ENCODE data around the gene RASA3. TPM values are rescaled to one million over a fixed set of nuclear protein-coding genes. Genes with fewer than 3 reads are reported as not detected.

The RASA3 gene
- polyA plus RNA-seq, 1 donor from 2014 or later, result 8.5 TPM

- H3K9me3 ChIP-seq (ENCODE audit: low read length), result no peaks in the 10 kb centered on the region
- H3K4me3 ChIP-seq (ENCODE audit: low read length), result no peak overlapping the region
- no peak overlapping the region for H3K9ac ChIP-seq (ENCODE audit: low read length)
- no peaks in the 10 kb centered on the region for H3K27me3 ChIP-seq (ENCODE audit: insufficient read depth, low read depth, low read length)
- H3K36me3 ChIP-seq (ENCODE audit: insufficient read depth, low read length), result no peaks in the 10 kb centered on the region
- H3K79me2 ChIP-seq (replicated peaks; ENCODE audit: insufficient read depth, low read length), result no peaks in the 10 kb centered on the region
- H3K4me2 ChIP-seq (ENCODE audit: low read length), result no peak overlapping the region
- H4K20me1 ChIP-seq (ENCODE audit: insufficient read depth), result no peaks in the 10 kb centered on the region
- TF ChIP-seq EZH2 (IDR thresholded peaks at IDR 0.05; ENCODE audit: borderline replicate concordance, insufficient read depth, low read length, poor library complexity, severe bottlenecking) (no peak), CTCF (IDR thresholded peaks at IDR 0.05; ENCODE audit: poor library complexity, severe bottlenecking) (no peak), RAD21 (conservative IDR thresholded peaks at IDR 0.05) (no peak), REST (IDR thresholded peaks at IDR 0.05; ENCODE audit: borderline replicate concordance) (no peak), MXI1 (conservative IDR thresholded peaks at IDR 0.05; ENCODE audit: poor library complexity, severe bottlenecking) (no peak), POLR2AphosphoS5 (IDR thresholded peaks at IDR 0.05) (no peak), TAF1 (IDR thresholded peaks at IDR 0.05; ENCODE audit: low read depth) (no peak), SMC3 (conservative IDR thresholded peaks at IDR 0.05; ENCODE audit: poor library complexity) (no peak), EP300 (conservative IDR thresholded peaks at IDR 0.05; ENCODE audit: poor library complexity, severe bottlenecking) (no peak)
- H3F3A ChIP-seq (ENCODE audit: insufficient read depth, low read length, poor library complexity, severe bottlenecking), result no peaks in the 10 kb centered on the region
- no peak overlapping the region for H3K27ac ChIP-seq (ENCODE audit: low read length)
- H2AFZ ChIP-seq (ENCODE audit: low read depth, low read length), result no peak overlapping the region
- no peaks in the 10 kb centered on the region for H3K9me2 ChIP-seq (ENCODE audit: insufficient read depth, low read length)
Observed at GRCh38 chr13:114046431-114046975, 85.9 kb downstream of the RASA3 start.

- Histone ChIP-seq H4K20me1 (ENCODE audit: insufficient read depth) (no peaks in the 10 kb centered on the region), H3K27ac (ENCODE audit: low read length) (no peak overlapping the region), H3K4me3 (ENCODE audit: low read length) (no peak overlapping the region), H3K9me2 (ENCODE audit: insufficient read depth, low read length) (no peaks in the 10 kb centered on the region), H3K9me3 (ENCODE audit: low read length) (no peaks in the 10 kb centered on the region), H3K79me2 (replicated peaks; ENCODE audit: insufficient read depth, low read length) (no peaks in the 10 kb centered on the region), H3F3A (ENCODE audit: insufficient read depth, low read length, poor library complexity, severe bottlenecking) (no peaks in the 10 kb centered on the region), H3K9ac (ENCODE audit: low read length) (no peak overlapping the region), H3K4me2 (ENCODE audit: low read length) (no peak overlapping the region), H3K27me3 (ENCODE audit: insufficient read depth, low read depth, low read length) (no peaks in the 10 kb centered on the region), H2AFZ (ENCODE audit: low read depth, low read length) (no peak overlapping the region), H3K36me3 (ENCODE audit: insufficient read depth, low read length) (no peaks in the 10 kb centered on the region)
- TF ChIP-seq EZH2 (IDR thresholded peaks at IDR 0.05; ENCODE audit: borderline replicate concordance, insufficient read depth, low read length, poor library complexity, severe bottlenecking) (no peak), EP300 (conservative IDR thresholded peaks at IDR 0.05; ENCODE audit: poor library complexity, severe bottlenecking) (no peak), MXI1 (conservative IDR thresholded peaks at IDR 0.05; ENCODE audit: poor library complexity, severe bottlenecking) (no peak), CTCF (IDR thresholded peaks at IDR 0.05; ENCODE audit: poor library complexity, severe bottlenecking) (no peak), RAD21 (conservative IDR thresholded peaks at IDR 0.05) (no peak), TAF1 (IDR thresholded peaks at IDR 0.05; ENCODE audit: low read depth) (no peak), REST (IDR thresholded peaks at IDR 0.05; ENCODE audit: borderline replicate concordance) (no peak), POLR2AphosphoS5 (IDR thresholded peaks at IDR 0.05) (no peak), SMC3 (conservative IDR thresholded peaks at IDR 0.05; ENCODE audit: poor library complexity) (no peak)
Observed at GRCh38 chr13:114045113-114045735, 87.2 kb downstream of the RASA3 start.
